WTC11 (cell line): ENCODE results near the gene PEAK1. TPM values are rescaled to one million over a fixed set of nuclear protein-coding genes. Genes with fewer than 3 reads are reported as not detected.

ENCODE experiments used
- ATAC-seq: fragments of 200-7000 bp; cut with Tn5 transposase; 2 replicates; pipeline ENCODE4 v1.10.0; 2021; ENCODE audit warnings: mild to moderate bottlenecking, moderate library complexity
- CTCF ChIA-PET: fragments of 300-600 bp; sonication (Branson Sonifier 250); formaldehyde crosslinking; loops from one replicate; lab custom pipeline; 2021; ENCODE audit warnings: antibody characterized with exemption; lab: Charles Lee
- POLR2A ChIA-PET: fragments of 350-600 bp; sonication (Branson Sonifier 250); formaldehyde crosslinking; loops from one replicate; lab custom pipeline; 2021; ENCODE audit warnings: antibody characterized with exemption; lab: Charles Lee
- DNase-seq: peaks from one replicate; pipeline ENCODE4 v3.0.0; 2021; ENCODE audit warnings: low spot score
- H3K27ac Mint-ChIP-seq: 2 replicates; pipeline ENCODE4 v1.8.0; 2021; ENCODE audit warnings: mixed read lengths
- H3K27me3 Mint-ChIP-seq: 2 replicates; pipeline ENCODE4 v1.8.0; 2021; ENCODE audit warnings: low read depth, mild to moderate bottlenecking, moderate library complexity, mixed read lengths
- H3K36me3 Mint-ChIP-seq: 2 replicates; pipeline ENCODE4 v1.8.0; 2021; ENCODE audit warnings: mixed read lengths
- H3K4me1 Mint-ChIP-seq: 2 replicates; pipeline ENCODE4 v1.8.0; 2022; ENCODE audit warnings: mixed read lengths
- H3K4me3 Mint-ChIP-seq: 2 replicates; pipeline ENCODE4 v1.8.0; 2021; ENCODE audit warnings: mild to moderate bottlenecking, moderate library complexity, mixed read lengths
- H3K9me3 Mint-ChIP-seq: 2 replicates; pipeline ENCODE4 v1.8.0; 2021; ENCODE audit warnings: mixed read lengths
- ATF1 ChIP-seq: sonication (generic); formaldehyde crosslinking; IDR thresholded peaks from 2 replicates; pipeline ENCODE4 v1.8.1; 2023; ENCODE audit warnings: mild to moderate bottlenecking, moderate library complexity, missing genetic modification reagents
- FOXK1 ChIP-seq: sonication (generic); formaldehyde crosslinking; IDR thresholded peaks from 2 replicates; pipeline ENCODE4 v1.8.0; 2022; ENCODE audit warnings: mild to moderate bottlenecking, moderate library complexity, missing genetic modification reagents
- GRHL2 ChIP-seq: fragments of 250-450 bp; sonication (Bioruptor Pico); IDR thresholded peaks from 2 replicates; pipeline ENCODE4 v1.8.0; 2022; ENCODE audit warnings: mild to moderate bottlenecking, moderate library complexity; ENCODE audit not compliant: insufficient replicate concordance, severe bottlenecking
- KAT7 ChIP-seq: sonication (generic); formaldehyde crosslinking; IDR thresholded peaks from 2 replicates; pipeline ENCODE4 v1.8.1; 2023; ENCODE audit warnings: missing genetic modification reagents, mild to moderate bottlenecking, borderline replicate concordance
- MXD4 ChIP-seq: fragments of 250-450 bp; sonication (Bioruptor Pico); IDR thresholded peaks from 2 replicates; pipeline ENCODE4 v1.8.0; 2021; ENCODE audit warnings: mild to moderate bottlenecking, moderate library complexity, borderline replicate concordance
- MYBL2 ChIP-seq: sonication (generic); formaldehyde crosslinking; IDR thresholded peaks from 2 replicates; pipeline ENCODE4 v1.8.1; 2023; ENCODE audit warnings: mild to moderate bottlenecking, moderate library complexity, missing genetic modification reagents
- SMAD4 ChIP-seq: sonication (generic); formaldehyde crosslinking; IDR thresholded peaks from 2 replicates; pipeline ENCODE4 v1.8.0; 2022; ENCODE audit warnings: mild to moderate bottlenecking, missing genetic modification reagents
- ZNF121 ChIP-seq: sonication (generic); formaldehyde crosslinking; IDR thresholded peaks from 2 replicates; pipeline ENCODE4 v1.8.0; 2023; ENCODE audit warnings: missing genetic modification reagents
- ZNF138 ChIP-seq: sonication (generic); formaldehyde crosslinking; conservative IDR thresholded peaks from 2 replicates; pipeline ENCODE4 v1.8.1; 2022; ENCODE audit warnings: mild to moderate bottlenecking, moderate library complexity, missing genetic modification reagents
- ZNF416 ChIP-seq: fragments of 250-450 bp; sonication (Bioruptor Pico); IDR thresholded peaks from 2 replicates; pipeline ENCODE4 v1.9.0; 2021; ENCODE audit warnings: mild to moderate bottlenecking, inconsistent platforms
- ZNF671 ChIP-seq: fragments of 250-450 bp; sonication (Bioruptor Pico); IDR thresholded peaks from 2 replicates; pipeline ENCODE4 v1.8.0; 2021; ENCODE audit warnings: mild to moderate bottlenecking
- total RNA-seq: library from RNA; stranded (reverse); gene quantifications from 3 replicates; pipeline ENCODE4 v1.2.3, GENCODE V29; 2021
- TF ChIP-seq, protein P1 (sequence below): sonication (generic); formaldehyde crosslinking; IDR thresholded peaks from 2 replicates; pipeline ENCODE4 v1.8.0; 2022; ENCODE audit warnings: missing genetic modification reagents
- TF ChIP-seq, protein P2 (sequence below): fragments of 250-450 bp; sonication (Bioruptor Pico); IDR thresholded peaks from 2 replicates; pipeline ENCODE4 v1.9.0; 2021; ENCODE audit warnings: mild to moderate bottlenecking
- TF ChIP-seq, protein P3 (sequence below): sonication (generic); formaldehyde crosslinking; IDR thresholded peaks from 2 replicates; pipeline ENCODE4 v1.8.1; 2022; ENCODE audit warnings: mild to moderate bottlenecking, missing genetic modification reagents, moderate library complexity, borderline replicate concordance
- TF ChIP-seq, protein P4 (sequence below): fragments of 250-450 bp; sonication (Bioruptor Pico); IDR thresholded peaks from 2 replicates; pipeline ENCODE4 v2.1.2; 2022; ENCODE audit warnings: mild to moderate bottlenecking, moderate library complexity
- TF ChIP-seq, protein P5 (sequence below): sonication (generic); formaldehyde crosslinking; IDR thresholded peaks from 2 replicates; pipeline ENCODE4 v1.8.1; 2023; ENCODE audit warnings: mild to moderate bottlenecking, moderate library complexity, missing genetic modification reagents
- TF ChIP-seq, protein P6 (sequence below): sonication (generic); formaldehyde crosslinking; IDR thresholded peaks from 2 replicates; pipeline ENCODE4 v1.8.0; 2023; ENCODE audit warnings: missing genetic modification reagents
- TF ChIP-seq, protein P7 (sequence below): fragments of 250-450 bp; sonication (Bioruptor Pico); IDR thresholded peaks from 2 replicates; pipeline ENCODE4 v1.9.0; 2021; ENCODE audit warnings: moderate library complexity, mild to moderate bottlenecking, inconsistent platforms, borderline replicate concordance

PEAK1 gene
- total RNA-seq, 1 experiment from 2014 or later, result 49.0 TPM

DNA sequence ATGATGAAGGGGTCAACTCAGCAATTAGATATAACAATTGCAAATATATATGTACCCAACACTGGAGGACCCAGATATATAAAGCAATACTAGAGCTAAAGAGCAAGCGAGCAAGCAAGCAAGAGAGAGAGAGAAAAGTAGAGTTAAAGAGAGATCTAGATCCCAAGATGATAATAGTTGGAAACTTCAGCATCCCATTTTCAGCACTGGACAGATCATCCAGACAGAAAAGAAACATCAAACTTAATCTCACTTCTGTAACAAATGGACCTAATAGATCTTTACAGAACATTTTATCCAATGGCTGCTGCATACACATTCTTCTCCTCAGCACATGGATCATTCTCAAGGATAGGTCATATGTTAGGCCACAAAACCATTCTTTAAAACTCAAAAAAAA, 23.2 kb downstream of the PEAK1 start:
- Mint-ChIP-seq H3K36me3 (peaks cover 50% of the 10 kb centered on the region), H3K27ac (no peak overlapping the region), H3K4me3 (no peak overlapping the region), H3K9me3 (peaks cover 57% of the 10 kb centered on the region), H3K4me1 (peaks cover 4% of the 10 kb centered on the region), H3K27me3 (no peaks in the 10 kb centered on the region)
- no peak for ATAC-seq
- DNase-seq, result no peak
- TF ChIP-seq ZNF416, result no peak
- TF ChIP-seq, protein P1, sequence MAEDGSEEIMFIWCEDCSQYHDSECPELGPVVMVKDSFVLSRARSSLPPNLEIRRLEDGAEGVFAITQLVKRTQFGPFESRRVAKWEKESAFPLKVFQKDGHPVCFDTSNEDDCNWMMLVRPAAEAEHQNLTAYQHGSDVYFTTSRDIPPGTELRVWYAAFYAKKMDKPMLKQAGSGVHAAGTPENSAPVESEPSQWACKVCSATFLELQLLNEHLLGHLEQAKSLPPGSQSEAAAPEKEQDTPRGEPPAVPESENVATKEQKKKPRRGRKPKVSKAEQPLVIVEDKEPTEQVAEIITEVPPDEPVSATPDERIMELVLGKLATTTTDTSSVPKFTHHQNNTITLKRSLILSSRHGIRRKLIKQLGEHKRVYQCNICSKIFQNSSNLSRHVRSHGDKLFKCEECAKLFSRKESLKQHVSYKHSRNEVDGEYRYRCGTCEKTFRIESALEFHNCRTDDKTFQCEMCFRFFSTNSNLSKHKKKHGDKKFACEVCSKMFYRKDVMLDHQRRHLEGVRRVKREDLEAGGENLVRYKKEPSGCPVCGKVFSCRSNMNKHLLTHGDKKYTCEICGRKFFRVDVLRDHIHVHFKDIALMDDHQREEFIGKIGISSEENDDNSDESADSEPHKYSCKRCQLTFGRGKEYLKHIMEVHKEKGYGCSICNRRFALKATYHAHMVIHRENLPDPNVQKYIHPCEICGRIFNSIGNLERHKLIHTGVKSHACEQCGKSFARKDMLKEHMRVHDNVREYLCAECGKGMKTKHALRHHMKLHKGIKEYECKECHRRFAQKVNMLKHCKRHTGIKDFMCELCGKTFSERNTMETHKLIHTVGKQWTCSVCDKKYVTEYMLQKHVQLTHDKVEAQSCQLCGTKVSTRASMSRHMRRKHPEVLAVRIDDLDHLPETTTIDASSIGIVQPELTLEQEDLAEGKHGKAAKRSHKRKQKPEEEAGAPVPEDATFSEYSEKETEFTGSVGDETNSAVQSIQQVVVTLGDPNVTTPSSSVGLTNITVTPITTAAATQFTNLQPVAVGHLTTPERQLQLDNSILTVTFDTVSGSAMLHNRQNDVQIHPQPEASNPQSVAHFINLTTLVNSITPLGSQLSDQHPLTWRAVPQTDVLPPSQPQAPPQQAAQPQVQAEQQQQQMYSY (CRISPR knock-in tag), result no peak
- TF ChIP-seq ZNF671 (CRISPR knock-in tag), result no peak
- TF ChIP-seq ZNF121 (CRISPR knock-in tag), result no peak
- TF ChIP-seq ATF1 (CRISPR knock-in tag), result no peak
- TF ChIP-seq, protein P2, sequence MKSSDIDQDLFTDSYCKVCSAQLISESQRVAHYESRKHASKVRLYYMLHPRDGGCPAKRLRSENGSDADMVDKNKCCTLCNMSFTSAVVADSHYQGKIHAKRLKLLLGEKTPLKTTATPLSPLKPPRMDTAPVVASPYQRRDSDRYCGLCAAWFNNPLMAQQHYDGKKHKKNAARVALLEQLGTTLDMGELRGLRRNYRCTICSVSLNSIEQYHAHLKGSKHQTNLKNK (CRISPR knock-in tag), result no peak
- TF ChIP-seq, protein P3, sequence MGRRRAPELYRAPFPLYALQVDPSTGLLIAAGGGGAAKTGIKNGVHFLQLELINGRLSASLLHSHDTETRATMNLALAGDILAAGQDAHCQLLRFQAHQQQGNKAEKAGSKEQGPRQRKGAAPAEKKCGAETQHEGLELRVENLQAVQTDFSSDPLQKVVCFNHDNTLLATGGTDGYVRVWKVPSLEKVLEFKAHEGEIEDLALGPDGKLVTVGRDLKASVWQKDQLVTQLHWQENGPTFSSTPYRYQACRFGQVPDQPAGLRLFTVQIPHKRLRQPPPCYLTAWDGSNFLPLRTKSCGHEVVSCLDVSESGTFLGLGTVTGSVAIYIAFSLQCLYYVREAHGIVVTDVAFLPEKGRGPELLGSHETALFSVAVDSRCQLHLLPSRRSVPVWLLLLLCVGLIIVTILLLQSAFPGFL (CRISPR knock-in tag), result no peak
- no peak for TF ChIP-seq MYBL2 (CRISPR knock-in tag)
- TF ChIP-seq, protein P4, sequence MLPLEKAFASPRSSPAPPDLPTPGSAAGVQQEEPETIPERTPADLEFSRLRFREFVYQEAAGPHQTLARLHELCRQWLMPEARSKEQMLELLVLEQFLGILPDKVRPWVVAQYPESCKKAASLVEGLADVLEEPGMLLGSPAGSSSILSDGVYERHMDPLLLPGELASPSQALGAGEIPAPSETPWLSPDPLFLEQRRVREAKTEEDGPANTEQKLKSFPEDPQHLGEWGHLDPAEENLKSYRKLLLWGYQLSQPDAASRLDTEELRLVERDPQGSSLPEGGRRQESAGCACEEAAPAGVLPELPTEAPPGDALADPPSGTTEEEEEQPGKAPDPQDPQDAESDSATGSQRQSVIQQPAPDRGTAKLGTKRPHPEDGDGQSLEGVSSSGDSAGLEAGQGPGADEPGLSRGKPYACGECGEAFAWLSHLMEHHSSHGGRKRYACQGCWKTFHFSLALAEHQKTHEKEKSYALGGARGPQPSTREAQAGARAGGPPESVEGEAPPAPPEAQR (CRISPR knock-in tag), result no peak
- TF ChIP-seq, protein P5, sequence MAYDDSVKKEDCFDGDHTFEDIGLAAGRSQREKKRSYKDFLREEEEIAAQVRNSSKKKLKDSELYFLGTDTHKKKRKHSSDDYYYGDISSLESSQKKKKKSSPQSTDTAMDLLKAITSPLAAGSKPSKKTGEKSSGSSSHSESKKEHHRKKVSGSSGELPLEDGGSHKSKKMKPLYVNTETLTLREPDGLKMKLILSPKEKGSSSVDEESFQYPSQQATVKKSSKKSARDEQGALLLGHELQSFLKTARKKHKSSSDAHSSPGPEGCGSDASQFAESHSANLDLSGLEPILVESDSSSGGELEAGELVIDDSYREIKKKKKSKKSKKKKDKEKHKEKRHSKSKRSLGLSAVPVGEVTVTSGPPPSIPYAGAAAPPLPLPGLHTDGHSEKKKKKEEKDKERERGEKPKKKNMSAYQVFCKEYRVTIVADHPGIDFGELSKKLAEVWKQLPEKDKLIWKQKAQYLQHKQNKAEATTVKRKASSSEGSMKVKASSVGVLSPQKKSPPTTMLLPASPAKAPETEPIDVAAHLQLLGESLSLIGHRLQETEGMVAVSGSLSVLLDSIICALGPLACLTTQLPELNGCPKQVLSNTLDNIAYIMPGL (CRISPR knock-in tag), result no peak
- TF ChIP-seq, protein P6, sequence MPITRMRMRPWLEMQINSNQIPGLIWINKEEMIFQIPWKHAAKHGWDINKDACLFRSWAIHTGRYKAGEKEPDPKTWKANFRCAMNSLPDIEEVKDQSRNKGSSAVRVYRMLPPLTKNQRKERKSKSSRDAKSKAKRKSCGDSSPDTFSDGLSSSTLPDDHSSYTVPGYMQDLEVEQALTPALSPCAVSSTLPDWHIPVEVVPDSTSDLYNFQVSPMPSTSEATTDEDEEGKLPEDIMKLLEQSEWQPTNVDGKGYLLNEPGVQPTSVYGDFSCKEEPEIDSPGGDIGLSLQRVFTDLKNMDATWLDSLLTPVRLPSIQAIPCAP (CRISPR knock-in tag), result no peak
- TF ChIP-seq KAT7 (CRISPR knock-in tag), result no peak
- ChIA-PET CTCF (no interaction called here), POLR2A (no interaction called here)

DNA sequence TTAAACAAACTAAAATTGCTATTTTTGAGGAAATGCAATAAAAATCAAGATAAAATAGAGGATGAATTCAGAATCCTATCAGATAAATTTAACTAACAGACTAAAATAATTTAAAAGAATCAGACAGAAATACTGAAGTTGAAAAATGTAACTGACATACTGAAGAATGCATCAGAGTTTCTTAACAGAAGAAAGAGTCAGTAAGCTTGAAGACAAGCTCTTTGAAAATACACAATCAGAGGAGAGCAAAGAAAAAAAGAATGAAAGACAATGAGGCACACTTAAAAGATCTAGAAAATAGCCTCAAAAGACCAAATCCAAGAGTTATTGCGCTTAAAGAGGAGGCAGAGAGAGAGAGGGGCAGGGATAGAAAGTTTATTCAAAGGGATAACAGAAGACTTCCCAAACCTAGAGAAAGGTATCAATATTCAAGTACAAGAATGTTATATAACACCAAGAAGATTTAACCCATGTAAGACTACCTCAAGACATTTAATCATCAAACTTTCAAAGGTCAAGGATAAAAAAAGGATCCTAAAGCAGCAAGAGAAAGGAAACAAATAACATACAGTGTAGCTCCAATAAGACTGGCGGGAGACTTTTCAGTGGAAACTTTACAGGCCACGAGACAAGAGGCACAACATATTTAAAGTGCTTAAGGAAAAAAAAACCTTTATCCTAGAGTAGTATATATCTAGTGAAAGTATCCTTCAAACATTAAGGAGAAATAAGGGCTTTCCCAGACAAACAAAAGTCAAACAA, 24.7 kb downstream of the PEAK1 start:
- ATAC-seq (no peak), DNase-seq (no peak)
- ChIA-PET CTCF (no interaction called here), POLR2A (no interaction called here)
- Mint-ChIP-seq H3K4me1 (peaks cover 4% of the 10 kb centered on the region), H3K36me3 (peaks cover 44% of the 10 kb centered on the region), H3K27ac (no peak overlapping the region), H3K4me3 (no peak overlapping the region), H3K27me3 (no peaks in the 10 kb centered on the region), H3K9me3 (peaks cover 44% of the 10 kb centered on the region)
- TF ChIP-seq SMAD4 (CRISPR knock-in tag), result no peak
- TF ChIP-seq MYBL2 (CRISPR knock-in tag), result no peak
- no peak for TF ChIP-seq MXD4
- TF ChIP-seq, protein P7, sequence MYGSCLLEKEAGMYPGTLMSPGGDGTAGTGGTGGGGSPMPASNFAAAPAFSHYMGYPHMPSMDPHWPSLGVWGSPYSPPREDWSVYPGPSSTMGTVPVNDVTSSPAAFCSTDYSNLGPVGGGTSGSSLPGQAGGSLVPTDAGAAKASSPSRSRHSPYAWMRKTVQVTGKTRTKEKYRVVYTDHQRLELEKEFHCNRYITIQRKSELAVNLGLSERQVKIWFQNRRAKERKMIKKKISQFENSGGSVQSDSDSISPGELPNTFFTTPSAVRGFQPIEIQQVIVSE, result no peak
- TF ChIP-seq GRHL2 (CRISPR knock-in tag), result no peak
- no peak for TF ChIP-seq ZNF138 (CRISPR knock-in tag)
- TF ChIP-seq, protein P2 (CRISPR knock-in tag), result no peak
- TF ChIP-seq, protein P6 (CRISPR knock-in tag), result no peak
- no peak for TF ChIP-seq FOXK1
